HG03571 (cell line): ENCODE measurements around the gene PLIN5.

ENCODE experiments used
- ATAC-seq: cut with Tn5 transposase; IDR thresholded peaks from one replicate; pipeline ENCODE4 v1.9.1; 2021; ENCODE audit not compliant: unreplicated experiment

The PLIN5 gene

DNA sequence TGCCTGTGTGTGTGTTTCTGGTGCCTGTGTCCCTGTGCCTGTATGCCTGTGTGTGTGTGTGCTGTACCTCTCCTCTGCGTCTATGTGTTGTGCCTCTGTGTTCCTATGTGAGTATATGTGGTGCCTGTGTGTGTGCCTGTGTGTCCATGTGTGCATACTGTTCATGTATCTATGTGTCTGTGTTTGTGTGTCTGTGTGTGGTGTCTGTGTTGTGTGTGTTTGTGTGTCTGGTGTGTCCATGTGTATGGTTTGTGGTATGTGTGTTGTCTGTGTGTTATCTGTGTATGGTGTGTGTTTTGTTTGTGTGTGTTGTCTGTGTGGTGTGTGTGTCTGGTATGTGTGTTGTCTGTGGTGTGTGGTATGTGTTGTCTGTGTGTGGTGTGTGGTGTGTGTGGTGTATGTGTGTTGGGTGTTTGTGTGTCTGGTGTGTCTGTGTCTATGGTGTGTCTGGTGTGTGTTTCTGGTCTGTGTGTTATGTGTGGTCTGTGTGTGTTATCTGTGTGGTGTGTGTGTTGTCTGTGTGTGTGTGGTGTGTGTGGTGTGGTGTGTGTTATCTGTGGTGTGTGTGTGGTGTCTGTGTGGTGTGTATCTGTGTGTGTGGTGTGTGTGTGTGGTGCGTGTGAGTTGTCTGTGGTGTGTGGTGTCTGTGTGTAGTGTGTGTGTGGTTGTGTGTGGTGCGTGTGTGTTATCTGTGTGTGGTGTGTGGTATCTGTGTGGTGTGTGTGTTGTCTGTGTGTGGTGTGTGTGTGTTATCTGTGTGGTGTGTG lies 42.5 kb downstream of the PLIN5 start:
- ATAC-seq: no peak

GRCh38 chr19:4491446-4491845 lies 43.6 kb downstream of the PLIN5 start:
- ATAC-seq: no peak

DNA sequence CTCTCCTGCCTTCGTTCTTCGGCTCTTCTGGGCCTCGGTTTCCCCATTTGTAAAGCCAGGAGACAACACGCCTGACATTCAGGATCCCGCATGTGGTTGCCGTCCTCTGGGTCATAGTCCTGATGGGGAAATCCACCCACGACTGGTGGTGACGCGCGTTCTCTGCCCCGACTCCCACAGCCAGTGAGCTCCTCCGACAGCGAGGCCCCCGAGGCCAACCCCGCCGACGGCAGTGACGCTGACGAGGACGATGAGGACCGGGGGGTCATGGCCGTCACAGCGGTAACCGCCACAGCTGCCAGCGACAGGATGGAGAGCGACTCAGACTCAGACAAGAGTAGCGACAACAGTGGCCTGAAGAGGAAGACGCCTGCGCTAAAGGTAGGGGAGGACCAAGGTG lies 46.5 kb downstream of the PLIN5 start:
- ATAC-seq: no peak

DNA sequence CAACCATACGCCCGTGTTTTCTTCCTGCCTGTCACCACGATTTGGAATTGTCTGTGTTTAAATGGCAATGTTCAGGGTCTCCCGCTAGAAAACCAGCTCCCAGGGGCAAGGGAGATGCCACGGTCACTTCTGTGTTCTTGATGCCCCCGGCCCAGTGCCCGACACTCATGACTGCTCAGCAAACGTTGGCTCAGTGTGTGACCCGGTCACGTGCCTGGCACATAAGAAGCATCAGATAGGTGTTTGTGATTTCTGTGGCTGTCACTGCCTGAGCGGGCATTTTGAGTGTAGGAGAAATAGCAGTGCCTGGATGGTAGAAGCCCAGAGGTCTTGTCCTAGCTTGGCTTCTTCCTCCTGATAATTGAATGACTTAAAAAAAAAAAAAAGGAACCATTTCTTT lies 47.5 kb downstream of the PLIN5 start:
- ATAC-seq: no peak

GRCh38 chr19:4483385-4483784 lies 51.6 kb downstream of the PLIN5 start:
- no peak for ATAC-seq

DNA sequence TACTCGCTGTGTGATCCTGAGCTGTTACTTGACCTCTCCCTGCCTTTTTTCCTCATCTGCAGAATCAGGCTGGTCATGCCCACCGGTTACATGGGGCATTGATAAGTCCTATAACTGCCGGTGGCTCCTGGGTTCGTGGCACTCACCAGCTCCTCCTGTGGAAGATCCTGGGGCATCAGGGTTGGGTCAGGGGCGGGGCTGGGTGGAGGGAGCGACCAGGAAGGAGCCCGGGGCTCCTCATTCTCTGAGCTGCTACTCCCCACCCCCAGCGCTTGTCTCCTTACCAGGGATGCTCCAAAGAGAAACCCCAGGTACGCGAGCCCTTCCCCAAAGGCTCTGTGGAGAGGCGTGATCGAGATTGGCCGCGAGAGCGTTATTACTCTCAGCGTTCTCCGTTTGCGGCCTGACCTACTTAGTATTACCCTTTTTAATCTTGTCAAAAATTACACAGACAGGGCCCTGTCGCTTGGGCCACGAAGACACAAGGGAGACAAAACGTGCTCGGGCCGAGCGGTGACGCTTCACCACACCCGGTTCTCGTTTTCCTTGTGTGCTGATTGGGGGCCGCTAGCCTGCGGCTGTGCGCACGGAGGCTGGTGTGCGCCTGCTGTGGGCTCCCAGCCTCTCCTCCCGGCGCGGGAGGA lies 52.2 kb downstream of the PLIN5 start:
- no peak for ATAC-seq

GRCh38 chr19:4477034-4477801 lies 57.8 kb downstream of the PLIN5 start:
- ATAC-seq: no peak

DNA sequence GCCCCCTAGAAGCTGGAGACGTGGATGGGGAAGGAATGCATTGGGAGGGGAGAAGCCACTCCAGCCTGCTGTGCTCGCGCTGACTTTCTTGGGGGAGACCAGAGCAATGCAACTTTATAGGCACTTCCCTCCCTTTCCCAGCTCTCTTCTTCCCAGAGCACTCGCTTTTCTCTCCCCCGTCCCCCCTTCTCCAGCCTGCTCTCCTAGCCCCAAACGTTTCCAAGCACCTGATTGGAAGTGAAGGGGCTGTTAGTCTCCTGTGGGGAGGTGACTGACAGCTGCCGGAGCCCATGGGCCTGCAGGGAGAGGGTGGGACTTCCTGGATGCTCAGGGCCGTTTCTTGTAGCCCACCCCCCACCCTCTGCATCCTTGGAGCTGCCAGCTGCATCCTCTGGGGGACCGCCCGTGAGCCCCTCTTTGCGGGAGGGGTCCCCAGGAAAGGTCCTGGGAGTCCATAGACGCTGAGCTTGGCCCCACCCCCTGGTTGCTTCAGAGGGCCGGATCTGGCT lies 60.5 kb downstream of the PLIN5 start:
- no peak for ATAC-seq

DNA sequence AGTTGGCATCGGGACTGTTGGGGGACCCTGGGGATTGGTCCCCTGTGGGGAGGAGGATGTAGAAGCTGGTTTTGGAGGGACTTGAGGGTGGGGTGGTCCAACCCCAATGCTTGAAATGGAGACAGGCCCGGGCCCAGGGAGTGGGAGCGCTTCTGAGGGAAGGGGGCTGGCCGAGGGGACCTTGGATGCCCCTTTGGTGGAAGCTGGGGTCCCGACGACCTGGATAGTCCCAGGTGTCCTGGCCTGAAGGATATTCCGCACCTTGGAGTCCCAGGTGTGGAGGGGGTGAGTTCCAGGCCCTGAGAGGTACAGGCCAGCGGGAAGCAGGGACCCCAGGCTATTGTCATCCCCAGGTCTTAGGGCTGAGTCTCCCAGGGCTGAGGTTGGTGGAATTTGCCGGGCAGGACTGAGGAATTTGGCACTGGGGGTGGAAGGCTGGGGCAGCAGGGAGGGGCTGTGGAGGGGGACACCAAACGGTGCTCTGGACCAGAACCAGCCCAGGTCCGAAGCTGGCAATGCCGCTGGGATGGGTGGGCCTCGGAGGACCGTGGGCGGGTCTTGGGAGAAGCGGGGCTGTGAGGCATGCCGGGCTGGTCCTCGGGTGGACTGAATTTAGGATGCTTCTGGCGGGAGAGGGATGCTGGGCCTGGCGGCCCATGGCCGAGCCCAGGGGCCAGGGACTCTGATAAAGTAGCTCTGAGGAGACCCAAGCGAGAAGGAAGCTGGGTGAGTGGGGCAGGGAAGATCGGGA lies 61.1 kb downstream of the PLIN5 start:
- no peak for ATAC-seq

DNA sequence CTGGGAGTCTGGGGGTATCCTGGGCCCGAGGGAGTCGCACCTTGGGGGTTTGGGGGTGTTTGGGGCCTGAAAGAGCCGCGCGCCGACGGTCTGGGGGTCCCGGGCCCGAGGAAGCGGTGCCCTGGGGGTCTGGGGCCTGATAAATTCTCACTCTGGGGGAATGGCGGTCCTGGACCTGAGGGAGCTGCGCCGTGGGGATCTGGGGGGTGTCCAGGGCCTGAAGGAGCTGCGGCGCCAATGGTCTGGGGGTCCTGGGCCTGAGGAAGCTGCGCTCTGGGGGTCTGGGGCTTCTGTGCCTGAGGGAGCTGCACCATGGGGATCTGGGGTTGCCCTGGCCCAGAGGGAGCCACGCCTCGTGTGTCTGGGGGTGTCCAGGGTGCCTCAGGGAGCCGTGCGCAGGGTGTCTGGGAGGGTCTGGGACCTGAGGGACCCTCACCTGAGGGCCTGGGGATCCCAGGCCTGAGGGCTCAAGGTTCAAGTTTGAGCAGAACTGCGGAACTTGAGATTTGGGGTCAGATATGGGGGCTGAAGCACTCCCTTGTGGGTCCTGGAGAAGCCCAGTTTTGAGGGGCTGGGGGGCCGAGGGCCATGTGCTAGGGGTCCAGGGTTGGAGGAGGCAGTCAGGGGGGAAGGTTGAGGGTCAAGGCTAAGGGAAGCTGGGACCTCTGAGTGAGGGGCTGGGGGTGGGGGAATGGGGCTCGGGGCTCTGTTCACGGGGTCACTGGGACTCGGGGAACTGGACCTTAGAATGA lies 61.8 kb downstream of the PLIN5 start:
- ATAC-seq: no peak
